GM12878 (cell line): ENCODE results near the gene TACSTD2.
"Not testable (repeated sequence)": the region's sequence is repeated elsewhere in the genome, so short reads cannot be mapped to it uniquely, and the experiment has no call there.

Experiments used
- BRCA1 ChIP-seq: IDR thresholded peaks from 2 replicates; pipeline ENCODE4 v1.6.1; 2011; ENCODE audit warnings: low read depth, low read length, improper control_type of control experiment
- CBX5 ChIP-seq: sonication (generic); IDR thresholded peaks from 2 replicates; pipeline ENCODE4 v1.6.1; 2016; ENCODE audit warnings: low read depth, moderate library complexity, mild to moderate bottlenecking, inconsistent platforms
- CTCF ChIP-seq, 3 experiments: IDR thresholded peaks in 2 of 3; conservative IDR thresholded peaks in 1 of 3; 2 replicates each; pipeline ENCODE4 v1.5.1; 2011; ENCODE audit warnings: low read depth in 3 of 3, low read length in 3 of 3, mild to moderate bottlenecking in 3 of 3, control low read depth in 2 of 3, moderate library complexity in 2 of 3, inconsistent platforms in 1 of 3, mixed read lengths in 1 of 3; ENCODE audit not compliant: control insufficient read depth in 2 of 3, insufficient read depth in 1 of 3; ENCODE audit errors: extremely low read depth in 1 of 3
- EP300 ChIP-seq, 2 experiments: fragments of 150-350 bp in 1 of 2; IDR thresholded peaks; 2 replicates each; pipeline ENCODE4 v1.6.1; 2011 to 2012; ENCODE audit warnings: low read depth in 2 of 2, low read length in 2 of 2, borderline replicate concordance in 1 of 2, improper control_type of control experiment in 1 of 2, inconsistent platforms in 1 of 2; ENCODE audit not compliant: control insufficient read depth in 1 of 2
- LARP7 ChIP-seq: fragments of 450-650 bp; IDR thresholded peaks from 2 replicates; pipeline ENCODE4 v1.6.1; 2017; ENCODE audit warnings: mild to moderate bottlenecking
- MAX ChIP-seq: IDR thresholded peaks from 2 replicates; pipeline ENCODE4 v1.6.1; 2012; ENCODE audit warnings: low read depth, low read length, improper control_type of control experiment
- MLLT1 ChIP-seq: fragments of 450-650 bp; IDR thresholded peaks from 2 replicates; pipeline ENCODE4 v1.6.1; 2016; ENCODE audit warnings: mild to moderate bottlenecking
- POLR2A ChIP-seq: IDR thresholded peaks from 2 replicates; pipeline ENCODE4 v1.6.1; 2011; ENCODE audit warnings: low read depth, mild to moderate bottlenecking, low read length
- RCOR1 ChIP-seq: conservative IDR thresholded peaks from 2 replicates; pipeline ENCODE4 v1.6.1; 2012; ENCODE audit warnings: low read depth, low read length, improper control_type of control experiment
- SMAD1 ChIP-seq: fragments of 450-650 bp; IDR thresholded peaks from 2 replicates; pipeline ENCODE4 v1.6.1; 2018; ENCODE audit warnings: mild to moderate bottlenecking, low read depth; ENCODE audit not compliant: partially characterized antibody
- TCF12 ChIP-seq: IDR thresholded peaks from 2 replicates; pipeline ENCODE4 v1.6.1; 2011; ENCODE audit warnings: low read depth, mild to moderate bottlenecking, low read length
- USF2 ChIP-seq: IDR thresholded peaks from 2 replicates; pipeline ENCODE4 v1.6.1; 2011; ENCODE audit warnings: low read depth, low read length, improper control_type of control experiment, borderline replicate concordance

- not testable (repeated sequence) for TF ChIP-seq USF2; CTCF (IDR thresholded peaks at IDR 0.05 in 2 of 3, conservative IDR thresholded peaks at IDR 0.05 in 1 of 3; ENCODE audit: control insufficient read depth in 2 of 3, extremely low read depth in 1 of 3, insufficient read depth in 1 of 3, low read depth in 3 of 3, low read length in 3 of 3); SMAD1; TCF12; RCOR1; MAX; LARP7; BRCA1; CBX5; POLR2A; MLLT1; EP300 (IDR thresholded peaks at IDR 0.05; ENCODE audit: borderline replicate concordance in 1 of 2, control insufficient read depth in 1 of 2, low read depth in 2 of 2, low read length in 2 of 2)
Observed at GRCh38 chr1:58601921-58602320, 24.9 kb upstream of the TACSTD2 start.
